ENCODE results near the gene GNG12.

DNA sequence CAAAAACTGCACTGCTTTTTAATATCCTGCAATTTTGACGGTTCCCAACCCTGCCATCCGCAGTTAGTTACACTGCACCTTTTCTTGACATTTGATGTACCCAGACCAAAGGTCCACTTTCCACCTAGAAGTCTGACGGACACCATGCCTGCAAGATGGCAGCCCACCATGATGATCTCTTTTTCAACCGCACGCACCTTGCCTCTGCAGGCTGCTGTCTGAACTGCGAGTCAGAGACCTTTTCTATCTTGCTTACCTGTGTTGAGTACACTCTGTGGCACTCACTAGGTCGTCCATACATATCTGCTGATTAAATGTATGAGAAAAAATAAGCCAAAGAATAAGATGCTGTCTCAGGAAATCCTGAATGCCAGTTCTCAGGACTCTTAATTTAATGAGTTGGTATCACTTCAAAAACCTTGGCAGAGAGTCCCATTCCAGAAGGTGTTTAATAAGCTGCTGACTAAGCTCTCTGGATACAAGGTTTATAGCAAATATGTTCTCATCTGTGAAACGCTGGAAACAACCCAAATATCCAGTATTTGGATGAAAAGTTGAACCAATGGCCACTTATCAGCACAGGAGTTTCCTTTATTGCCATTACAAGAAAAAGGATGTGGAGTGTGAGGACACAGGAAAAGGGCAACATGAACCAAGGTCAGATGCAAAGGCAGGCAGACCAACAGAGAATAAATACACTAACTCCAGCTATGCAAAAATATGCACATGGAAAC, 37.9 kb downstream of the GNG12 start:
- TF ChIP-seq, protein P1, sequence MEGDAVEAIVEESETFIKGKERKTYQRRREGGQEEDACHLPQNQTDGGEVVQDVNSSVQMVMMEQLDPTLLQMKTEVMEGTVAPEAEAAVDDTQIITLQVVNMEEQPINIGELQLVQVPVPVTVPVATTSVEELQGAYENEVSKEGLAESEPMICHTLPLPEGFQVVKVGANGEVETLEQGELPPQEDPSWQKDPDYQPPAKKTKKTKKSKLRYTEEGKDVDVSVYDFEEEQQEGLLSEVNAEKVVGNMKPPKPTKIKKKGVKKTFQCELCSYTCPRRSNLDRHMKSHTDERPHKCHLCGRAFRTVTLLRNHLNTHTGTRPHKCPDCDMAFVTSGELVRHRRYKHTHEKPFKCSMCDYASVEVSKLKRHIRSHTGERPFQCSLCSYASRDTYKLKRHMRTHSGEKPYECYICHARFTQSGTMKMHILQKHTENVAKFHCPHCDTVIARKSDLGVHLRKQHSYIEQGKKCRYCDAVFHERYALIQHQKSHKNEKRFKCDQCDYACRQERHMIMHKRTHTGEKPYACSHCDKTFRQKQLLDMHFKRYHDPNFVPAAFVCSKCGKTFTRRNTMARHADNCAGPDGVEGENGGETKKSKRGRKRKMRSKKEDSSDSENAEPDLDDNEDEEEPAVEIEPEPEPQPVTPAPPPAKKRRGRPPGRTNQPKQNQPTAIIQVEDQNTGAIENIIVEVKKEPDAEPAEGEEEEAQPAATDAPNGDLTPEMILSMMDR (IDR thresholded peaks at IDR 0.05), result no peak
- TF ChIP-seq POLR2A (IDR thresholded peaks at IDR 0.05), result no peak

Data from heart left ventricle (tissue), 13 donors.